Esophagus muscularis mucosa (tissue), 4 donors: ENCODE data around the gene CNOT11. TPM values are rescaled to one million over a fixed set of nuclear protein-coding genes. Genes with fewer than 3 reads are reported as not detected.
A peak's percentile ranks its signal among the peaks of the same experiment; 100 is the strongest.

Experiments used
- DNase-seq: peaks from one replicate; pipeline ENCODE4 v3.0.0-alpha.2; 2017; ENCODE audit errors: extremely low spot score
- H3K27ac ChIP-seq, 4 donors: fragments of 200-600 bp; sonication (generic); replicated peaks in 1 of 4; 1 replicate in 3 of 4; 2 replicates in 1 of 4; pipeline ENCODE4 v1.5.1; 2016 to 2019; ENCODE audit warnings: mild to moderate bottlenecking in 1 of 4
- H3K27me3 ChIP-seq, 4 donors: fragments of 200-600 bp; sonication (generic); one replicate each; pipeline versions ENCODE4 v1.5.1 to v1.6.0; 2016 to 2019
- H3K36me3 ChIP-seq, 4 donors: fragments of 200-600 bp; sonication (generic); one replicate each; pipeline ENCODE4 v1.5.1; 2016 to 2019
- H3K4me1 ChIP-seq, 4 donors: fragments of 200-600 bp; sonication (generic); one replicate each; pipeline ENCODE4 v1.5.1; 2016 to 2019
- H3K4me3 ChIP-seq, 4 donors: fragments of 200-600 bp; sonication (generic); 1 replicate in 2 of 4; 2 replicates in 2 of 4; pipeline ENCODE4 v1.5.1; 2016 to 2019; ENCODE audit warnings: mild to moderate bottlenecking in 4 of 4, moderate library complexity in 1 of 4
- H3K9me3 ChIP-seq, 4 donors: fragments of 200-600 bp; sonication (generic); 1 replicate in 3 of 4; 2 replicates in 1 of 4; pipeline ENCODE4 v1.5.1; 2016 to 2019
- CTCF ChIP-seq, 3 experiments: fragments of 200-600 bp in 2 of 3; fragments of 450-650 bp in 1 of 3; sonication (generic) in 2 of 3; IDR thresholded peaks; one replicate each; pipeline ENCODE4 v1.5.1; 2017 to 2019; ENCODE audit warnings: antibody characterized with exemption in 3 of 3, mild to moderate bottlenecking in 2 of 3, moderate library complexity in 1 of 3
- EP300 ChIP-seq: sonication (generic); formaldehyde crosslinking; IDR thresholded peaks from one replicate; pipeline ENCODE4 v1.6.1; 2017; ENCODE audit warnings: antibody characterized with exemption
- POLR2A ChIP-seq: fragments of 450-650 bp; IDR thresholded peaks from one replicate; pipeline ENCODE4 v1.6.1; 2017; ENCODE audit warnings: antibody characterized with exemption, moderate library complexity, mild to moderate bottlenecking, low read depth
- POLR2AphosphoS5 ChIP-seq, 2 donors: sonication (generic); formaldehyde crosslinking; IDR thresholded peaks; one replicate each; pipeline ENCODE4 v1.6.1; 2017; ENCODE audit warnings: antibody characterized with exemption in 2 of 2
- WGBS: methylation state at CpG from one replicate; pipeline ENCODE4 v1.1.5; 2018; 5-methylcytosine and 5-hydroxymethylcytosine counted together
- intact Hi-C: fragments of 100-400 bp; cut with DNase I; formaldehyde crosslinking; loops from one replicate; pipeline ENCODE4 v1.15.1; 2023
- total RNA-seq, 4 donors: library from RNA; depleted of rRNA; stranded (reverse); fragments of >200 nt; gene quantifications; one replicate each; pipeline versions ENCODE4 v1.1.0 to v1.2.1, GENCODE V29; 2016

The CNOT11 gene
- total RNA-seq, 4 donors from 2014 or later: 25.7 to 35.8 (median 29.0) TPM

GRCh38 chr2:101305492-101306078 lies 52.9 kb downstream of the CNOT11 start:
- intact Hi-C loops: loop anchor here (5.0 kb wide), 1 partner anchor 53 kb away; the partner anchor contains the start of gene CNOT11
- no peak for TF ChIP-seq CTCF (IDR thresholded peaks at IDR 0.05)
- TF ChIP-seq POLR2AphosphoS5 (IDR thresholded peaks at IDR 0.05): no peak
- TF ChIP-seq EP300: no peak
- no peak for TF ChIP-seq POLR2A
- no peaks in the 10 kb centered on the region for H3K27me3 ChIP-seq
- peak; percentile 75 for DNase-seq
- peak overlapping the region in 3 of 4 donors; percentile 10 to 91 (median 90) for H3K27ac ChIP-seq
- peaks cover 0 to 3% (median 0%) of the 10 kb centered on the region in 4 donors for H3K36me3 ChIP-seq
- H3K4me1 ChIP-seq: peaks cover 22 to 68% (median 66%) of the 10 kb centered on the region in 4 donors
- 54% methylated on average over 7 of the region's 7 CpGs for WGBS
- peak overlapping the region; percentile 82 to 96 (median 92) for H3K4me3 ChIP-seq
- no peaks in the 10 kb centered on the region for H3K9me3 ChIP-seq

GRCh38 chr2:101306410-101306809 lies 53.7 kb downstream of the CNOT11 start:
- Histone ChIP-seq H3K36me3 (peaks cover 0 to 3% (median 0%) of the 10 kb centered on the region in 4 donors), H3K9me3 (no peaks in the 10 kb centered on the region), H3K4me1 (peaks cover 19 to 60% (median 58%) of the 10 kb centered on the region in 4 donors), H3K4me3 (peak overlapping the region; percentile 82 to 96 (median 92)), H3K27me3 (no peaks in the 10 kb centered on the region), H3K27ac (peak overlapping the region; percentile 88 to 91 (median 90))
- TF ChIP-seq POLR2A (no peak), POLR2AphosphoS5 (IDR thresholded peaks at IDR 0.05) (no peak), CTCF (IDR thresholded peaks at IDR 0.05) (no peak), EP300 (no peak)
- 55% methylated on average over 7 of the region's 7 CpGs for WGBS
- intact Hi-C loops: loop anchor here (5.0 kb wide), 1 partner anchor 54 kb away; the partner anchor contains the start of gene CNOT11
- DNase-seq: no peak

DNA sequence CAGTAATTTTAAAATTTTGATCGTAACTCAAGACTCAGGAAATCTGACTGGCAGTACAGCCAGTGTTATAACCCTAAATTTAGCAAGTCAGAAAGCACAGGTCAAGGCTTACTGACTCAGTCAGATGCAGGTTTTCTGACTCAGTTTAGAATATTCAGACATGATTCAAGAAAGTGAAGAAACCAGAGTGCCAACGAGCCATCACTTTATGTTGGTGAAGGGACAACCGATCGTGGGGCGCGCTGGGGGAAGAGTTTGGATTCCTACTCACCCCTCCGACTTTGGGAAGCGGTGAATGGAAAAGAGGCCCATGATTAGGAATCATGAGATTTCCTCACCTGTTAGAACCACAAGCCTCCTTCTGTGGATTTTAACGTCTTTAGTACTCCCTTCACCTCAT lies 54.8 kb downstream of the CNOT11 start:
- H3K27ac ChIP-seq: peak overlapping the region; percentile 88 to 91 (median 90)
- intact Hi-C loops: loop anchor here (5.0 kb wide), 1 partner anchor 55 kb away; the partner anchor contains the start of gene CNOT11
- peak overlapping the region; percentile 82 to 96 (median 92) for H3K4me3 ChIP-seq
- WGBS: 45% methylated on average over 9 of the region's 9 CpGs
- TF ChIP-seq EP300 (no peak), POLR2AphosphoS5 (IDR thresholded peaks at IDR 0.05) (no peak), POLR2A (no peak), CTCF (IDR thresholded peaks at IDR 0.05) (no peak)
- no peaks in the 10 kb centered on the region for H3K27me3 ChIP-seq
- no peaks in the 10 kb centered on the region for H3K9me3 ChIP-seq
- peaks cover 19 to 49% (median 47%) of the 10 kb centered on the region in 4 donors for H3K4me1 ChIP-seq
- peaks cover 0 to 1% (median 0%) of the 10 kb centered on the region in 4 donors for H3K36me3 ChIP-seq
- DNase-seq: no peak

- 0% methylated on average over 15 of the region's 57 CpGs for WGBS
- Histone ChIP-seq H3K27ac (peak overlapping the region; percentile 88 to 91 (median 90)), H3K27me3 (no peaks in the 10 kb centered on the region), H3K4me1 (peaks cover 19 to 46% (median 46%) of the 10 kb centered on the region in 4 donors), H3K9me3 (no peaks in the 10 kb centered on the region), H3K4me3 (peak overlapping the region; percentile 82 to 96 (median 92)), H3K36me3 (no peaks in the 10 kb centered on the region)
- DNase-seq: peak; percentile 81
- no peak for TF ChIP-seq POLR2AphosphoS5 (IDR thresholded peaks at IDR 0.05)
- TF ChIP-seq CTCF (IDR thresholded peaks at IDR 0.05): no peak
- TF ChIP-seq EP300: no peak
- TF ChIP-seq POLR2A: no peak
- intact Hi-C loops: loop anchor here (5.0 kb wide), 1 partner anchor 56 kb away; the partner anchor contains the start of gene CNOT11
Measured at GRCh38 chr2:101307950-101308431, 55.3 kb downstream of the CNOT11 start.
